Mucosa of rectum (tissue), 2 donors: ENCODE measurements around the gene RXFP4.
A peak's percentile ranks its signal among the peaks of the same experiment; 100 is the strongest.
"Not testable (repeated sequence)": the region's sequence is repeated elsewhere in the genome, so short reads cannot be mapped to it uniquely, and the experiment has no call there.

Experiments
- H3K27ac ChIP-seq, 2 donors: one replicate each; pipeline ENCODE4 v1.7.0; 2013; ENCODE audit warnings: inconsistent platforms in 2 of 2, low read depth in 2 of 2, low read length in 2 of 2
- H3K27me3 ChIP-seq, 2 donors: one replicate each; pipeline ENCODE4 v1.7.0; 2013; ENCODE audit warnings: low read length in 2 of 2; ENCODE audit not compliant: control insufficient read depth in 2 of 2, insufficient read depth in 2 of 2
- H3K36me3 ChIP-seq, 2 donors: one replicate each; pipeline ENCODE4 v1.7.0; 2013; ENCODE audit warnings: low read length in 2 of 2; ENCODE audit not compliant: control insufficient read depth in 2 of 2, insufficient read depth in 2 of 2
- H3K4me1 ChIP-seq, 2 donors: one replicate each; pipeline ENCODE4 v1.7.0; 2013; ENCODE audit warnings: low read length in 2 of 2, mild to moderate bottlenecking in 1 of 2; ENCODE audit not compliant: control insufficient read depth in 2 of 2, insufficient read depth in 2 of 2
- H3K4me3 ChIP-seq, 2 donors: one replicate each; pipeline ENCODE4 v1.7.0; 2013; ENCODE audit warnings: low read length in 2 of 2
- H3K9ac ChIP-seq, 2 donors: one replicate each; pipeline ENCODE4 v1.7.0; 2013; ENCODE audit warnings: low read length in 2 of 2, low read depth in 1 of 2, mild to moderate bottlenecking in 1 of 2
- H3K9me3 ChIP-seq, 2 donors: one replicate each; pipeline ENCODE4 v1.7.0; 2013; ENCODE audit warnings: low read length in 2 of 2; ENCODE audit not compliant: control insufficient read depth in 2 of 2
- donor health status: healthy.
- donor health status: Normal muscosa, but diverticular disease.

The RXFP4 gene, protein sequence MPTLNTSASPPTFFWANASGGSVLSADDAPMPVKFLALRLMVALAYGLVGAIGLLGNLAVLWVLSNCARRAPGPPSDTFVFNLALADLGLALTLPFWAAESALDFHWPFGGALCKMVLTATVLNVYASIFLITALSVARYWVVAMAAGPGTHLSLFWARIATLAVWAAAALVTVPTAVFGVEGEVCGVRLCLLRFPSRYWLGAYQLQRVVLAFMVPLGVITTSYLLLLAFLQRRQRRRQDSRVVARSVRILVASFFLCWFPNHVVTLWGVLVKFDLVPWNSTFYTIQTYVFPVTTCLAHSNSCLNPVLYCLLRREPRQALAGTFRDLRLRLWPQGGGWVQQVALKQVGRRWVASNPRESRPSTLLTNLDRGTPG

DNA sequence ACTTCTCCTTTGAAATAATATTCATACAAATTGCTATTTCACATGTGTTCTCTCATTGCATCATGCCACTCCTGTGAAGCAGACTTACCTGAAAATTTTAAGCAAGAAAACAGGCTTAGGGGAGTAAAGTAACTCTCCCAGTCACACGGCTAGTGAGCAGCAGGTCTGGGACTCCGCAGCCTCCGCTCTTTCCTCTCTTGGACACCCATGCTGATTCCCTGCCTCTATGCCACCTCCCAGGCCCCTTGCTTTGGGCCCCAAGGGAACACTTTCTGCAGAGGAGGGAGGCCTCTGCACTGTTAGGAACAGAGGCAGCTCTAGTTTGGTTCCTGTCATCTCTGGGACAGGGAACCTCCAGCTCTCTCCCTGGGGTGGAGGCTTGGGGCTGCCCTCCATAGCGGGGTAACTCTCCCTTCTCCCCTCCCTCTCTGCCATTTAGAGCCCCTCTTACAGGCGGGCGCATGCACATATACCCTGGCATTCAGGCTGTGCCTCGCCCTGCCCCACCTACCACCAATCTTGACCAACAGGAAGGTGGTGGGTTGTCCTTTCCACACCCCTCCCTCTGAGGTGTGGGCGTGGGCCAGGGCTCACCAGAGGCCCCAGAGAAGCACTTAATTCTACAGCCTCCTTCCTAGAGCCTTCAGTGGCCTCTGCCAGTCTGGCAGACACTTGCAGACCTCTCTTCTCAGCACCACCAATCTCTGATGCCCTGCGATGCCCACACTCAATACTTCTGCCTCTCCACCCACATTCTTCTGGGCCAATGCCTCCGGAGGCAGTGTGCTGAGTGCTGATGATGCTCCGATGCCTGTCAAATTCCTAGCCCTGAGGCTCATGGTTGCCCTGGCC is at the start of gene RXFP4:
Gene RXFP4, plus strand, starts transcription at position 646 of the 852 bp plus-strand sequence. Its CDS starts 72 bp downstream, at position 718.
- Histone ChIP-seq H3K4me3 (peak within 1 kb of the TSS; percentile 62 to 72), H3K27ac (peak within 1 kb of the TSS; percentile 96 to 97), H3K9me3 (no peaks in the 10 kb centered on the region), H3K4me1 (peaks cover 57 to 60% of the 10 kb centered on the region in 2 donors), H3K9ac (peak within 1 kb of the TSS; percentile 83 to 87), H3K27me3 (no peaks in the 10 kb centered on the region), H3K36me3 (no peaks in the 10 kb centered on the region)

DNA sequence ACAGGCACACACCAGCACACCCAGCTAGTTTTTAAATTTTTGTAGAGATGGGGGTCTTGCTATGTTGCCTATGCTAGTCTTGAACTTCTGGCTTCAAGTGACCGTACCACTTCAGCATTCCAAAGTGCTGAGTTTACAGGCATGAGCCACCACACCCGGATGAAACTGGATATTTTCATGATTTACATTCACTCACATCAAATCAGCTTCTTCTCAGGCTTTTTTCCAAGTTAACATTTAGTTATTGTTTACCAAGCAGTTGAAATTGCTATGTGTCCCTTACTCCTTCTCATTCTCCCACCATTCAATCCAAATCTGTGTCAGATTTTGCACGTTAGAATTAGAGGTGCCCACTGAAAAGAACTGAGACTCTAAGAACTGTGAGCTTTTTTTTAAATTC is 48.6 kb upstream of the RXFP4 start:
- Histone ChIP-seq H3K36me3 (peaks cover 0 to 9% of the 10 kb centered on the region in 2 donors), H3K9me3 (no peaks in the 10 kb centered on the region), H3K27ac (peak overlapping the region in 1 of 2 donors; percentile 62), H3K4me3 (no peak overlapping the region), H3K9ac (no peak overlapping the region), H3K4me1 (peaks cover 0 to 8% of the 10 kb centered on the region in 2 donors), H3K27me3 (no peaks in the 10 kb centered on the region)

DNA sequence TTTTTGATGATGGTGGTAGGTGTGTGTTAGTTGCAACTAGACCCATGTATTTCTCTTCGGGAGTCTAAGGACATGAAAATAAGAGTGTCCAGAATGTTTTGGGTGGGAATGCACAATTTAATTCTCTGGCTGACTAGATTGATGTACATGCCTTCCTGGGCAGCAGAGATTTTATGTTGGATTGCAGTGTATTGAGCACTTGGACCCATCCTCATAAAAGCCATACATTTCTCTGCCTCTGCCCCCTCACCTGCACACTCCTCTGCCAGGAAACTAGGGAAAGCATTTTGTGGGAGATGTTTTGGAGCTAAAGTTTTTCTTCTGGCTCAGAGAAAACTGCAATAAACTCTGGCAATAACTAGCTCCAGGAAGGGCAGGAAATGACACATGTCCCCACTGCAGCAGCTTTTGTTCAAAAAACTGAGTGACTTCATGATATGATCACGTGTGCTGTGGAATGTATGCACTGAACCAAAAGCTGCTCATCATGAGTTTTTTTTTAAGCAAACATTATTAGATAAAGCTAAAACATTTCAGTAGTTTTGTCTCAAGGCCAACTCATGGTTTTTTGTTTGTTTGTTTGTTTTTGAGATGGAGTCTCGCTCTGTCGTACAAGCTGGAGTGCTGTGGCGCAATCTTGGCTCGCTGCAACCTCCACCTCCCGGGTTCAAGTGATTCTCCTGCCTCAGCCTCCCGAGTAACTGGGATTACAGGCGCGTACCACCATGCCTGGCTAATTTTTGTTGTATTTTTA is 47.9 kb upstream of the RXFP4 start:
- Histone ChIP-seq H3K9ac (no peak overlapping the region), H3K9me3 (no peaks in the 10 kb centered on the region), H3K36me3 (peaks cover under 1 to 10% of the 10 kb centered on the region in 2 donors), H3K4me3 (no peak overlapping the region), H3K27ac (peak overlapping the region; percentile 6 to 62), H3K4me1 (peaks cover 0 to 8% of the 10 kb centered on the region in 2 donors), H3K27me3 (no peaks in the 10 kb centered on the region)

DNA sequence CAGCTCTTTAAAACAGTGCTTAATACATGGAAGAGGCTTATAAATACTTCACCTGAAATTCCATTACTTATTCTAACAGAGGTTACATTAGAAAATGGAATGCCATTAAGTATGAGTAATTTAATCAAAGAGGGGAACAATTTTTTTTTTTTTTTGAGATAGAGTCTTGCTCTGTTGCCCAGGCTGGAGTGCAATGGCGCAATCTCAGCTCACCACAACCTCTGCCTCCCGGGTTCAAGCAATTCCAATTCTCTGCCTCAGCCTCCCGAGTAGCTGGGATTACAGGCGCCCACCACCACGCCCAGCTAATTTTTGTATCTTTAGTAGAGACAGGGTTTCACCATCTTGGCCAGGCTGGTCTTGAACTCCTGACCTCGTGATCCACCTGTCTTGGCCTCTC is 45.8 kb upstream of the RXFP4 start:
- not testable (repeated sequence) for H3K4me3 ChIP-seq, H3K9me3 ChIP-seq, H3K27me3 ChIP-seq, H3K27ac ChIP-seq, H3K4me1 ChIP-seq, H3K9ac ChIP-seq
- H3K36me3 ChIP-seq = peaks cover 21 to 31% of the 10 kb centered on the region in 2 donors

DNA sequence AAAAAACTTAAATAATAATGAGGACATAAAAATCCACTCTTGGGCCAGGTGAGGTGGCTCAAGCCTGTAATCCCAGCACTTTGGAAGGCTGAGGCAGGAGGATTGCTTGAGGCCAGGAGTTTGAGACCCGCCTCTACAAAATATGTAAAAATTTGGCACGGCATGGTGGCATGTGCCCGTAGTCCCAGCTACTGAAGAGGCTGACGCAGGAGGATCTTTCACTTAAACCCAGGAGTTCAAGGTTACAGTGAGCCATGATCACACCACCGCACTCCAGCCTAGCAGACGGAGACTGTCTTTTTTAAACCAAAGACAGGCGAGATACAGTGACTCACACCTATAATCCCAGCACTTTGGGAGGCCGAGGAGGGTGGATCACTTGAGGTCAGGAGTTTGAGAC is 45.0 kb upstream of the RXFP4 start:
- not testable (repeated sequence) for H3K27ac ChIP-seq, H3K4me1 ChIP-seq, H3K9me3 ChIP-seq, H3K27me3 ChIP-seq, H3K4me3 ChIP-seq, H3K9ac ChIP-seq
- peaks cover 27 to 39% of the 10 kb centered on the region in 2 donors for H3K36me3 ChIP-seq

DNA sequence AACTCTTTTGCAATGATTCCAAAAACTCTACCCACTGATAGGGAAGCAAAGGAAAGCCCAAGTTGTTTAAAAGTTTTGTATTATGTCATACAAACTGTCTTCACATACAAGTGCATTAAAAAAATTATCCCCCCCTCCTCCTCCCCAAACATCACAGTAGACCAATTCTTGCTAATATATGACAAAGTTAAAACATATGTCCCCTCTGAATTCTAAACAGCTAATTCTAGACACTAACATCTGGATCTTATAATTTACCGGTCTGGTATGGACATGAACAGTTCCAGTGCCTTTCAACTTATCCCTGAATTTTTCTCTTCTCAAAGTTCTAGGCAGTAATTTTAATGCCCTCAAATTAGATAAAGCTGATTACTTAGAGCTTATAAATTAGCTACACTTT is 43.7 kb upstream of the RXFP4 start:
- Histone ChIP-seq H3K4me3 (no peak overlapping the region), H3K4me1 (peaks cover 0 to 6% of the 10 kb centered on the region in 2 donors), H3K9ac (no peak overlapping the region), H3K36me3 (peaks cover 32 to 43% of the 10 kb centered on the region in 2 donors), H3K27ac (no peak overlapping the region), H3K27me3 (no peaks in the 10 kb centered on the region), H3K9me3 (no peaks in the 10 kb centered on the region)

DNA sequence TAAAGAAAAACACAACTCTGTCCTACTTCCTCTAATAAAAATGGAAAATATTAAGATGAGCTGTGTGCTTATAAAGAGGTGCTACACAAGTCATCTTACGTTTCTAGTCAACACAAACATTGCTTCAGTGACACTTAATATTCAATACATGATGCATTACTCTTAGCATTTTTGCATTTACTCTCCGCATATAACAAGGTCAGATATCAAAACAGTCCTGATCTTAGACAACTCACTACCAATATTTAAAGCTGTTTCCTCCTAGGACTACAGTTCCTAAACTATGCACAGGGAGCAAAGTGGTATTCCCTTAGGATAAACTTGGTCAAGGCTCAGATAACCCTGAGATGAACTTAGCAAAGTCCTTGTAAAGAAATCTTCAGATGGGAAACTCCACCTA is 42.5 kb upstream of the RXFP4 start:
- no peak overlapping the region for H3K4me3 ChIP-seq
- H3K9me3 ChIP-seq = no peaks in the 10 kb centered on the region
- peaks cover 38 to 48% of the 10 kb centered on the region in 2 donors for H3K36me3 ChIP-seq
- no peaks in the 10 kb centered on the region for H3K27me3 ChIP-seq
- H3K27ac ChIP-seq = no peak overlapping the region
- H3K4me1 ChIP-seq = no peaks in the 10 kb centered on the region
- no peak overlapping the region for H3K9ac ChIP-seq

DNA sequence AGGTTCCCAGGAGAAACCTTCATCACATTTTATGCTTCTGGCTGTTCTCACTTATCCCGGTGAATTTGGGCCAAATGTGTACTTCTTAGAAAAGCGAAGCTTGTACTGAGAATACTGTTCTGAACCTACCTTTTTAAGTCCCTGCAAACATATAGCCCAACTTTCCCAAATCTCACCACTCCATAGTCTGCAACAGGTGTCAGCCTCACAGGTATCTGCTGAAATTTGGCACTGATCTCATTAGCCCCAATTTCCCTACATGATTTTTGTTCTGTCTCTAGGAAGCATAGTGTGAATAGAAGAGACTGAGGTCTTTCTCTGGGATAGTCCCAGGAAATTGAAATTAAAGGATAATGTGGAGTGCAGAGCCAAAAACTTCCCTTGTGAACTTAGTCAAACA is 41.8 kb upstream of the RXFP4 start:
- no peaks in the 10 kb centered on the region for H3K9me3 ChIP-seq
- H3K27ac ChIP-seq = no peak overlapping the region
- H3K27me3 ChIP-seq = no peaks in the 10 kb centered on the region
- no peak overlapping the region for H3K9ac ChIP-seq
- no peak overlapping the region for H3K4me3 ChIP-seq
- H3K4me1 ChIP-seq = no peaks in the 10 kb centered on the region
- H3K36me3 ChIP-seq = peaks cover 46 to 55% of the 10 kb centered on the region in 2 donors

DNA sequence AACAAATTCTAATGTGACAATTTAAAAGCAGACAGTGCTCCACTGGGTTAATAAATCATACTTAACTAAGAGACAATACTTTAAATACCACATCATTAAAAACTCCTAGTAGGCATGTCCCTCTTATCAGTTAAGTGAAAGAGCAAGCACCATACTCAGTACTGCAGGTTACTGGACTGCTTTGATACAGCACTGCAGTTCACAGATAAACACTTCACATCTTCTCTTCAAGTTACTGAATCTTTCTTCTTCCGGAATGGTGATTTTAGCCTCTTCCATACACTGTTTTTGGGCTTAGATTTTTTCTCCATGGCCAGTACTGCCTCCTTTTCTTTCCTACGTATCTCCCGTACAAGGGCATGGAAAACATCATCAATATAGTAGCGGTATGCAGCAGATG is 41.3 kb upstream of the RXFP4 start:
- Histone ChIP-seq H3K27me3 (no peaks in the 10 kb centered on the region), H3K9ac (no peak overlapping the region), H3K4me3 (no peak overlapping the region), H3K9me3 (no peaks in the 10 kb centered on the region), H3K27ac (no peak overlapping the region), H3K36me3 (peaks cover 51 to 60% of the 10 kb centered on the region in 2 donors), H3K4me1 (no peaks in the 10 kb centered on the region)
